ENCODE measurements around the gene PSMA5. TPM values are rescaled to one million over a fixed set of nuclear protein-coding genes. Genes with fewer than 3 reads are reported as not detected.
"Not testable (repeated sequence)": the region's sequence is repeated elsewhere in the genome, so short reads cannot be mapped to it uniquely, and the experiment has no call there.

Gene PSMA5
- total and polyA plus RNA-seq, 5 donors = 49.1 to 60.2 (median 52.3) TPM

DNA sequence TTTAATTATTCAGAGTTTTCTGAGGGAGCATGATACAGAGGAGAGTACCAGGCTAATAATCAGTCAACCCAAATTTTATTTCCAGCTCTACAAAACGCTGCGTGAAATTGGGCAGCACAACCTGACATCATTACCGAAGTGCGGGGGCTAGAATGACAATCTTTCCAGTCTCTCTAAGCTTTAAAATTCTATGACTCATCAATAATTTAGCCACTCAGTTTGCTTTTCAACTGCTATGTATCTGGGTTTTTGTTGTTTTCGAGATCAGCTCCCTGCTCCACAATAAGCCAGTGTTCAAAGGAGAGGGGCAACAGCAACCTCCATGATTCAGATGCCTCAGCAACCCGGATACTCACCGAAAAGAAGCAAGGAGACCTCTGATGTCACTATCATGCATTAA is 42.4 kb downstream of the PSMA5 start:
- WGBS = 84% methylated on average over 7 of the region's 7 CpGs
- H3K4me1 ChIP-seq (ENCODE audit: control insufficient read depth, insufficient read depth, low read length) = peaks cover 10% of the 10 kb centered on the region
- intact Hi-C loops (cut with DNase I) = no loop called here

GRCh38 chr1:109383087-109383779 is 43.0 kb downstream of the PSMA5 start:
- intact Hi-C loops (cut with DNase I) = no loop called here
- Histone ChIP-seq H3K27me3 (ENCODE audit: control insufficient read depth, insufficient read depth) (no peaks in the 10 kb centered on the region), H3K27ac (ENCODE audit: low read length) (peak overlapping the region; percentile 87), H3K4me3 (ENCODE audit: low read length) (no peak overlapping the region), H3K4me1 (ENCODE audit: control insufficient read depth, insufficient read depth, low read length) (peaks cover 10% of the 10 kb centered on the region), H3K9me3 (ENCODE audit: control insufficient read depth, low read length) (no peaks in the 10 kb centered on the region)
- WGBS = 53% methylated on average over 2 of the region's 2 CpGs
- DNase-seq (no peak), ATAC-seq (no peak)

More for the DNA sequence above, 42.4 kb downstream of the PSMA5 start:
- Histone ChIP-seq H3K4me3 (ENCODE audit: low read length) (no peak overlapping the region), H3K9me3 (ENCODE audit: control insufficient read depth, low read length) (no peaks in the 10 kb centered on the region), H3K27ac (ENCODE audit: low read length) (peak overlapping the region; percentile 51), H3K27me3 (ENCODE audit: control insufficient read depth, insufficient read depth) (no peaks in the 10 kb centered on the region)
- ATAC-seq (no peak), DNase-seq (no peak)

- intact Hi-C loops (cut with DNase I) = no loop called here
- WGBS = 60% methylated on average over 2 of the region's 2 CpGs
- Histone ChIP-seq H3K27me3 (ENCODE audit: control insufficient read depth, insufficient read depth) (no peaks in the 10 kb centered on the region), H3K27ac (ENCODE audit: low read length) (peak overlapping the region; percentile 51), H3K4me3 (ENCODE audit: low read length) (no peak overlapping the region), H3K9me3 (ENCODE audit: control insufficient read depth, low read length) (no peaks in the 10 kb centered on the region), H3K4me1 (ENCODE audit: control insufficient read depth, insufficient read depth, low read length) (peaks cover 10% of the 10 kb centered on the region)
- DNase-seq (no peak), ATAC-seq (no peak)
Measured at GRCh38 chr1:109381573-109381972, 44.7 kb downstream of the PSMA5 start.

GRCh38 chr1:109379907-109380306 is 46.3 kb downstream of the PSMA5 start:
- Histone ChIP-seq H3K4me3 (ENCODE audit: low read length) (no peak overlapping the region), H3K27me3 (ENCODE audit: control insufficient read depth, insufficient read depth) (no peaks in the 10 kb centered on the region), H3K27ac (ENCODE audit: low read length) (no peak overlapping the region), H3K9me3 (ENCODE audit: control insufficient read depth, low read length) (no peaks in the 10 kb centered on the region), H3K4me1 (ENCODE audit: control insufficient read depth, insufficient read depth, low read length) (peaks cover 7% of the 10 kb centered on the region)
- DNase-seq = no peak
- ATAC-seq = no peak
- WGBS = 96% methylated on average over 3 of the region's 3 CpGs
- intact Hi-C loops (cut with DNase I) = no loop called here

DNA sequence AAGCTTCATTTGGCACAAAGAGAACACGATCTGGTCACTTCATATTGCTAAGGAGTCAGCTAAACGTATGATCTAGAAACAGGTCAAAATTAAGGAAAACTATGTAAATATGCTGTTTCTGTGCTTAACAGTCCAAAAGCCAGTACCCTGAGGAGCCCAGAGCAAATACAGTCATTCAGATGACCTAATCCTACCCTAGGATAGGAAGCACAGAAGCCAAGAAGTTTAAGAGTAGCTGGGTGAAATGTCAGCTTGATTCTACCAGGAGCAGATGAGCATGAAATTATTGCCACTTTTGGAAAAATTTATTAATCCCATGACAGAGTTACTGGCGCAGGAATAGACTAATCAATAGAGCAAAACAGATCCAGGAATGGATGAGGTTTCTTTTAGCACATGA is 46.8 kb downstream of the PSMA5 start:
- ATAC-seq = peak in 1 of 2 donors; percentile 14
- H3K27ac ChIP-seq (ENCODE audit: low read length) = no peak overlapping the region
- intact Hi-C loops (cut with DNase I) = no loop called here

DNA sequence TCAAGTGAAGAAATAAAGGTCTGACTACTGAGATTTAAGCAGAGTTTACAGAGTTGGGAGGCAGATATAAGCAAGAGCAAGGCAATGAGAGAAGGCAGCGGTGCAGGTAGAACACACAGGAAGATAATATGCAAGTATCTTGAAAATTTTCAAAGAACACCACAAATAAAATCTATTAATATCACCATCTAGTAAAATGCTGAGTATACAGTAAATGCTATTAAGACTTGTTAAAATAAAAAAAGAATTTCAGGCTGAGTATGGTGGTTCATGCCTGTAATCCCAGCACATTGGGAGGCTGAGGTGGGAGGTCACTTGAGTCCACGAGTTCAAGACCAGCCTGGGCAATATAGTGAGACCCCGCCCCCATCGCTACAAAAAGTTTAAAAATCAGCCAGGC is 48.5 kb downstream of the PSMA5 start:
- Histone ChIP-seq H3K27ac (ENCODE audit: low read length) (no peak overlapping the region), H3K9me3 (ENCODE audit: control insufficient read depth, low read length) (no peaks in the 10 kb centered on the region), H3K4me1 (ENCODE audit: control insufficient read depth, insufficient read depth, low read length) (peaks cover 2% of the 10 kb centered on the region), H3K4me3 (ENCODE audit: low read length) (no peak overlapping the region), H3K27me3 (ENCODE audit: control insufficient read depth, insufficient read depth) (no peaks in the 10 kb centered on the region)
- intact Hi-C loops (cut with DNase I) = no loop called here
- no peak for ATAC-seq
- no peak for DNase-seq
- WGBS = 97% methylated on average over 4 of the region's 4 CpGs

More for the DNA sequence above, 46.8 kb downstream of the PSMA5 start:
- WGBS = 75% methylated on average over 3 of the region's 3 CpGs
- Histone ChIP-seq H3K9me3 (ENCODE audit: control insufficient read depth, low read length) (no peaks in the 10 kb centered on the region), H3K27me3 (ENCODE audit: control insufficient read depth, insufficient read depth) (no peaks in the 10 kb centered on the region), H3K4me3 (ENCODE audit: low read length) (no peak overlapping the region), H3K4me1 (ENCODE audit: control insufficient read depth, insufficient read depth, low read length) (peaks cover 3% of the 10 kb centered on the region)
- no peak for DNase-seq

GRCh38 chr1:109373696-109374095 is 52.6 kb downstream of the PSMA5 start:
- H3K4me3 ChIP-seq (ENCODE audit: low read length); H3K4me1 ChIP-seq (ENCODE audit: control insufficient read depth, insufficient read depth, low read length); DNase-seq; H3K27ac ChIP-seq (ENCODE audit: low read length); ATAC-seq; H3K27me3 ChIP-seq (ENCODE audit: control insufficient read depth, insufficient read depth); intact Hi-C loops (cut with DNase I); H3K9me3 ChIP-seq (ENCODE audit: control insufficient read depth, low read length): not testable (repeated sequence)
- WGBS = 98% methylated on average over 2 of the region's 2 CpGs

- peak overlapping the region; percentile 13 for H3K27ac ChIP-seq (ENCODE audit: low read length)
- 47% methylated on average over 5 of the region's 5 CpGs for WGBS
- ATAC-seq (peak; percentile 47 to 62), DNase-seq (no peak)
- H3K4me1 ChIP-seq (ENCODE audit: control insufficient read depth, insufficient read depth, low read length) = peaks cover 6% of the 10 kb centered on the region
- no peaks in the 10 kb centered on the region for H3K27me3 ChIP-seq (ENCODE audit: control insufficient read depth, insufficient read depth)
- H3K4me3 ChIP-seq (ENCODE audit: low read length) = no peak overlapping the region
- intact Hi-C loops (cut with DNase I) = no loop called here
- H3K9me3 ChIP-seq (ENCODE audit: control insufficient read depth, low read length) = no peaks in the 10 kb centered on the region
Measured at GRCh38 chr1:109373126-109373525, 53.1 kb downstream of the PSMA5 start.

DNA sequence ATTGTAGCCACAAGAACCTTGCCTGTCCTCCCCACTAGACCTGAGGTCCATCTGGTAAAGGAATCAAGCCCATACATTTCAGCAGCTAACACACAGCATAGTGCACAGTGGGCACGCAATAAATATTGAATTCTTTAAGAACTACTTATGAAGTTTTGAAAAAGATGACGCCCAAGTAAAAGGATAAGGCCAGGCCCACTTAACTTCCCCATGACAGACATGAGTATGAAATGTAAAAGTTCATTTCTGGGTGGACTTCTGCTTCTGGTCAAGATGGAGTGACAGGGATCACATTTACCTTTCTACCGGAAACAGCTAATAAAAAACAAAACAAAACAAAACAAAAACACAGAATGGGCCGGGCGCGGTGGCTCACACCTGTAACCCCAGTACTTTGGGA is 54.0 kb downstream of the PSMA5 start:
- intact Hi-C loops (cut with DNase I) = no loop called here
- no peaks in the 10 kb centered on the region for H3K9me3 ChIP-seq (ENCODE audit: control insufficient read depth, low read length)
- no peak for ATAC-seq
- H3K4me1 ChIP-seq (ENCODE audit: control insufficient read depth, insufficient read depth, low read length) = peaks cover 6% of the 10 kb centered on the region
- H3K4me3 ChIP-seq (ENCODE audit: low read length) = no peak overlapping the region
- H3K27me3 ChIP-seq (ENCODE audit: control insufficient read depth, insufficient read depth) = no peaks in the 10 kb centered on the region
- no peak overlapping the region for H3K27ac ChIP-seq (ENCODE audit: low read length)
- DNase-seq = no peak
- WGBS = 96% methylated on average over 6 of the region's 6 CpGs

- no peak overlapping the region for H3K4me3 ChIP-seq (ENCODE audit: low read length)
Measured at GRCh38 chr1:109371341-109371739, 54.9 kb downstream of the PSMA5 start.

DNA sequence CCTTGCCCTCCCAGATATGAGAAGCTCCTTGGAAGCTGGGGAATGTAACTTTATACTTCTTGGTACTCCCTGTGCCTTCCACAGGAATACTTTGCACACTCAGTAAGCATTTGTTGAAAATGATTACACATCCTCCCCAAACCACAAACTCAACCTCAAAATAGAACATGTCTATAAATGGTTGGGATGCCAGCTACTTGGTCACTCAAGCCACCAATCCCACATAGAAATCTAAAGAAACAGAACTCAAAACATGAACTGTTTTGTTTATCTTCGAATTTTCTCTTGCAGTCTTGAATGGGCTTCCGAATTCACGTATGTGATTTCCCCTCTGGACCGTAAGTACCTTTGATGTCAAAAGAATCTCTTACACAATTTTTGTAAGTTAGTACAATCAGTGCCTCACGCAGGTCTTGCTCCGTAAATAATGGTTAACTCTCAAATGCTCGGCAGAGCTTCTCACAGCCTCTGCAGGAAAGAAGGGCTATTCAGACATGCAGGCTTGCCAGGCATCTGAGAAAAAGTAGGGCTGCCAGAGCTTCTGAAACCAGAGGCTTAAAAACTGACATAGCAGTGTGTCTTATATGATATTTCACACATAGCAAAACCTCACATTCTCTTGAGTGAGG is 55.4 kb downstream of the PSMA5 start:
- intact Hi-C loops (cut with DNase I) = no loop called here
- peak; percentile 37 to 46 for ATAC-seq
- no peak for DNase-seq
- H3K4me3 ChIP-seq (ENCODE audit: low read length) = no peak overlapping the region
- H3K9me3 ChIP-seq (ENCODE audit: control insufficient read depth, low read length) = no peaks in the 10 kb centered on the region
- peaks cover 6% of the 10 kb centered on the region for H3K4me1 ChIP-seq (ENCODE audit: control insufficient read depth, insufficient read depth, low read length)
- no peaks in the 10 kb centered on the region for H3K27me3 ChIP-seq (ENCODE audit: control insufficient read depth, insufficient read depth)
- 35% methylated on average over 7 of the region's 7 CpGs for WGBS
- H3K27ac ChIP-seq (ENCODE audit: low read length) = peak overlapping the region; percentile 91

More at GRCh38 chr1:109371341-109371739, 54.9 kb downstream of the PSMA5 start:
- WGBS = 35% methylated on average over 4 of the region's 4 CpGs
- H3K9me3 ChIP-seq (ENCODE audit: control insufficient read depth, low read length) = no peaks in the 10 kb centered on the region
- peak overlapping the region; percentile 91 for H3K27ac ChIP-seq (ENCODE audit: low read length)
- intact Hi-C loops (cut with DNase I) = no loop called here
- ATAC-seq (peak; percentile 74 to 78), DNase-seq (no peak)
- H3K4me1 ChIP-seq (ENCODE audit: control insufficient read depth, insufficient read depth, low read length) = peaks cover 6% of the 10 kb centered on the region
- no peaks in the 10 kb centered on the region for H3K27me3 ChIP-seq (ENCODE audit: control insufficient read depth, insufficient read depth)

Measured in right cardiac atrium (tissue), 5 donors.